Panc1 (cell line): ENCODE measurements around the gene ABI3BP.

Experiments
- POLR2AphosphoS5 ChIP-seq: IDR thresholded peaks from 2 replicates; pipeline ENCODE4 v1.6.1; 2012; ENCODE audit warnings: mild to moderate bottlenecking, low read depth, low read length, moderate library complexity
- SIN3A ChIP-seq: IDR thresholded peaks from 2 replicates; pipeline ENCODE4 v1.6.1; 2012; ENCODE audit warnings: low read depth, mild to moderate bottlenecking, low read length, moderate library complexity, borderline replicate concordance; ENCODE audit not compliant: insufficient read depth
- TF ChIP-seq, protein P1 (sequence below): fragments of 450-650 bp; IDR thresholded peaks from 2 replicates; pipeline ENCODE4 v1.5.1; 2017; ENCODE audit warnings: mild to moderate bottlenecking
- TF ChIP-seq, protein P2 (sequence below), 2 experiments: IDR thresholded peaks; 2 replicates each; pipeline ENCODE4 v1.6.1; 2011 to 2012; ENCODE audit warnings: low read depth in 2 of 2, control low read depth in 1 of 2, low read length in 1 of 2, mild to moderate bottlenecking in 1 of 2, moderate library complexity in 1 of 2; ENCODE audit not compliant: insufficient read depth in 1 of 2

DNA sequence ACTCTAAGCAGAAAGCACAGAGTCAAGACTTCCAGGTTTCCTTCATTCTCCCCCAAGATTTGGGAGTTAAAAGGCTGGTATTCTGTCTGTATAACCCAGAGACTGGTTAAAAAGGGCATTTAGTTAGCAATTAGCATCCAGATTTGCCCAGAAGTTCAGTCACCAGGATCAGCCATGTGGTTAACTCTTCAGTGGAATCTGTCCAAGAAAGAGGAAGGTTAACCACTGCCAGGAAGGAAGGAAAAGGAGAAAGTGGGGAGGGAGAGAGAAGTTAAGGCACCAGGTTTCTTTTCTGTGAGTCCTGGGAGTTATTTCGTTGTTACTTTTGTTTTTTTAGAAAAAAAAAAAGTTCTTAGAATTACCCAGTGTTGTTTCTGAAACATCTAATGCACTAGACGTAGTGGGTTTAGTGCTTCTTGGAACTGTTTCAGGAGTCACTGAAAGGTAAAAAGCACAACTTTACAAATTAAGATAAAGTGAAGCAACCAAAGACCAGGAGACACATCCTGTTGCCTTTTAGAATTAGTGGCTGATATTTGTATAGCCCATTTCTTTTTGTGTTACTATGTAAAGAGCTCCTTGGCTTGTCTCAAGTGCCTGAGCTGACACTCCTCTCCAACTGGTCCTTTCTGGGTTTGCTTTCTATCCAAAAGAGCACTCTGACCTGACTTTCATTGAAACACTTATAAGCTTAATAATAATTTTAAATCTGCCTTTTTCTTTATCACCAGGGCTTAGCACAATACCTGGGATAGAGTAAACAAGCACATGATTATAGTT, 128.6 kb downstream of the ABI3BP start:
- TF ChIP-seq, protein P1, sequence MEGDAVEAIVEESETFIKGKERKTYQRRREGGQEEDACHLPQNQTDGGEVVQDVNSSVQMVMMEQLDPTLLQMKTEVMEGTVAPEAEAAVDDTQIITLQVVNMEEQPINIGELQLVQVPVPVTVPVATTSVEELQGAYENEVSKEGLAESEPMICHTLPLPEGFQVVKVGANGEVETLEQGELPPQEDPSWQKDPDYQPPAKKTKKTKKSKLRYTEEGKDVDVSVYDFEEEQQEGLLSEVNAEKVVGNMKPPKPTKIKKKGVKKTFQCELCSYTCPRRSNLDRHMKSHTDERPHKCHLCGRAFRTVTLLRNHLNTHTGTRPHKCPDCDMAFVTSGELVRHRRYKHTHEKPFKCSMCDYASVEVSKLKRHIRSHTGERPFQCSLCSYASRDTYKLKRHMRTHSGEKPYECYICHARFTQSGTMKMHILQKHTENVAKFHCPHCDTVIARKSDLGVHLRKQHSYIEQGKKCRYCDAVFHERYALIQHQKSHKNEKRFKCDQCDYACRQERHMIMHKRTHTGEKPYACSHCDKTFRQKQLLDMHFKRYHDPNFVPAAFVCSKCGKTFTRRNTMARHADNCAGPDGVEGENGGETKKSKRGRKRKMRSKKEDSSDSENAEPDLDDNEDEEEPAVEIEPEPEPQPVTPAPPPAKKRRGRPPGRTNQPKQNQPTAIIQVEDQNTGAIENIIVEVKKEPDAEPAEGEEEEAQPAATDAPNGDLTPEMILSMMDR = no peak
- no peak for TF ChIP-seq POLR2AphosphoS5
- no peak for TF ChIP-seq SIN3A
- TF ChIP-seq, protein P2, sequence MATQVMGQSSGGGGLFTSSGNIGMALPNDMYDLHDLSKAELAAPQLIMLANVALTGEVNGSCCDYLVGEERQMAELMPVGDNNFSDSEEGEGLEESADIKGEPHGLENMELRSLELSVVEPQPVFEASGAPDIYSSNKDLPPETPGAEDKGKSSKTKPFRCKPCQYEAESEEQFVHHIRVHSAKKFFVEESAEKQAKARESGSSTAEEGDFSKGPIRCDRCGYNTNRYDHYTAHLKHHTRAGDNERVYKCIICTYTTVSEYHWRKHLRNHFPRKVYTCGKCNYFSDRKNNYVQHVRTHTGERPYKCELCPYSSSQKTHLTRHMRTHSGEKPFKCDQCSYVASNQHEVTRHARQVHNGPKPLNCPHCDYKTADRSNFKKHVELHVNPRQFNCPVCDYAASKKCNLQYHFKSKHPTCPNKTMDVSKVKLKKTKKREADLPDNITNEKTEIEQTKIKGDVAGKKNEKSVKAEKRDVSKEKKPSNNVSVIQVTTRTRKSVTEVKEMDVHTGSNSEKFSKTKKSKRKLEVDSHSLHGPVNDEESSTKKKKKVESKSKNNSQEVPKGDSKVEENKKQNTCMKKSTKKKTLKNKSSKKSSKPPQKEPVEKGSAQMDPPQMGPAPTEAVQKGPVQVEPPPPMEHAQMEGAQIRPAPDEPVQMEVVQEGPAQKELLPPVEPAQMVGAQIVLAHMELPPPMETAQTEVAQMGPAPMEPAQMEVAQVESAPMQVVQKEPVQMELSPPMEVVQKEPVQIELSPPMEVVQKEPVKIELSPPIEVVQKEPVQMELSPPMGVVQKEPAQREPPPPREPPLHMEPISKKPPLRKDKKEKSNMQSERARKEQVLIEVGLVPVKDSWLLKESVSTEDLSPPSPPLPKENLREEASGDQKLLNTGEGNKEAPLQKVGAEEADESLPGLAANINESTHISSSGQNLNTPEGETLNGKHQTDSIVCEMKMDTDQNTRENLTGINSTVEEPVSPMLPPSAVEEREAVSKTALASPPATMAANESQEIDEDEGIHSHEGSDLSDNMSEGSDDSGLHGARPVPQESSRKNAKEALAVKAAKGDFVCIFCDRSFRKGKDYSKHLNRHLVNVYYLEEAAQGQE (IDR thresholded peaks at IDR 0.05; ENCODE audit: insufficient read depth in 1 of 2, low read depth in 2 of 2, low read length in 1 of 2) = no peak
